ENCODE results near the gene RNF5. TPM values are rescaled to one million over a fixed set of nuclear protein-coding genes. Genes with fewer than 3 reads are reported as not detected.

Gene RNF5
- total and polyA plus RNA-seq, 2 of the 4 experiments (the other 2 are of a cell fraction), result 18.8 to 41.4 TPM

DNA sequence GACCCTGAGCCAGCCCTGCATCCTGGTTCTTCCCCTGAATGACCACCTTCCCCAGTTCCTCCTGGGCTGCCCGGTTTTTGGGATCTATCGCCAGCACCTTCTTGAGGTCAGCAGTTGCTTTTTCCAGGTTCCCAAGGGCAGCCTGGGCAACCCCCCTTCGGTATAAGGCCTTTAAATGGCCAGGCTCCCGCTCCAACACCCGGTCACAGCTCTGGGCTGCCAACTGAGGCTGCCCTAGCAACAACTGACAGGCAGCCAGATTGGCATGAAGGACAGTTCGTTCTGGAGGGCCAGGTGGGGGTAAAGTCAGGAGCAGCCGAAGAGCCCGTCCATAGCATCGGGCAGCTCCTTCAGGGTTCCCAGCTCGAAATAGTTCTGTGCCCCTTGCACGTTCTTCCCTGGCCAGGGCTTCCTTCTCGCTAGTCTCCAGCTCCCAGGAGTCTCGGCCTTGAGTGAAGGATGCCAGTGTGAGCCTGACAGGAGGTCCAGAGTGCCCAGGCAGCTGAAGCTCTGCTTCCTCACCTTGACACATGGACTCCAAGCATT, 49.4 kb upstream of the RNF5 start:
- H4K5ac ChIP-seq (ENCODE audit: low read depth, low read length), result peak overlapping the region; percentile 79
- no peak for DNase-seq
- H2AK9ac ChIP-seq (replicated peaks; ENCODE audit: low read depth, low read length, poor library complexity), result peak overlapping the region; percentile 73
- H2BK5ac ChIP-seq (ENCODE audit: low read depth, low read length, poor library complexity, severe bottlenecking), result no peak overlapping the region
- peaks cover 5% of the 10 kb centered on the region; the same call in 1 of the 2 replicates for H3K36me3 ChIP-seq (ENCODE audit: control insufficient read depth, insufficient read depth, low read length)
- H2AFZ ChIP-seq (replicated peaks; ENCODE audit: low read length, poor library complexity), result peak overlapping the region; percentile 84
- H2BK15ac ChIP-seq (ENCODE audit: low read depth, low read length), result peak overlapping the region; percentile 63; the same call in 1 of the 3 replicates
- TF ChIP-seq, protein P1, sequence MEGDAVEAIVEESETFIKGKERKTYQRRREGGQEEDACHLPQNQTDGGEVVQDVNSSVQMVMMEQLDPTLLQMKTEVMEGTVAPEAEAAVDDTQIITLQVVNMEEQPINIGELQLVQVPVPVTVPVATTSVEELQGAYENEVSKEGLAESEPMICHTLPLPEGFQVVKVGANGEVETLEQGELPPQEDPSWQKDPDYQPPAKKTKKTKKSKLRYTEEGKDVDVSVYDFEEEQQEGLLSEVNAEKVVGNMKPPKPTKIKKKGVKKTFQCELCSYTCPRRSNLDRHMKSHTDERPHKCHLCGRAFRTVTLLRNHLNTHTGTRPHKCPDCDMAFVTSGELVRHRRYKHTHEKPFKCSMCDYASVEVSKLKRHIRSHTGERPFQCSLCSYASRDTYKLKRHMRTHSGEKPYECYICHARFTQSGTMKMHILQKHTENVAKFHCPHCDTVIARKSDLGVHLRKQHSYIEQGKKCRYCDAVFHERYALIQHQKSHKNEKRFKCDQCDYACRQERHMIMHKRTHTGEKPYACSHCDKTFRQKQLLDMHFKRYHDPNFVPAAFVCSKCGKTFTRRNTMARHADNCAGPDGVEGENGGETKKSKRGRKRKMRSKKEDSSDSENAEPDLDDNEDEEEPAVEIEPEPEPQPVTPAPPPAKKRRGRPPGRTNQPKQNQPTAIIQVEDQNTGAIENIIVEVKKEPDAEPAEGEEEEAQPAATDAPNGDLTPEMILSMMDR (conservative IDR thresholded peaks at IDR 0.05; ENCODE audit: low read depth, low read length), result no peak
- no peak for TF ChIP-seq RAD21 (IDR thresholded peaks at IDR 0.05; ENCODE audit: low read length)
- H3K4me1 ChIP-seq (ENCODE audit: control insufficient read depth, insufficient read depth, low read length), result peaks cover 8% of the 10 kb centered on the region
- no peak for ATAC-seq (ENCODE audit: low read depth)
- H3K14ac ChIP-seq (replicated peaks; ENCODE audit: low read depth, low read length), result 0 out of 2 replicates have a peak overlapping the region, but pooled peaks have one; percentile 46
- no peak overlapping the region for H2BK20ac ChIP-seq (ENCODE audit: low read depth, low read length)
- dilution Hi-C loops (cut with HindIII; ENCODE audit: low sequenced_read_pairs, unreplicated experiment) (no loop called here), intact Hi-C loops (cut with micrococcal nuclease) (no loop called here), in situ Hi-C loops (cut with MboI; ENCODE audit: low sequenced_read_pairs) (no loop called here)
- H3K23ac ChIP-seq (ENCODE audit: low read depth, low read length), result no peak overlapping the region
- no peaks in the 10 kb centered on the region for H3K9me3 ChIP-seq (ENCODE audit: control insufficient read depth, insufficient read depth, low read length)
- ChIA-PET POLR2A (ENCODE audit: unreplicated experiment) (interaction anchor here (0.6 to 1.0 kb wide), 2 partner anchors 15 to 53 kb away, joined by 3 read pairs; no protein-coding TSS in a partner anchor), CTCF (interaction anchor here (2.4 kb wide), 1 partner anchor 10 kb away, joined by 12 read pairs; no protein-coding TSS in a partner anchor)
- H2AK5ac ChIP-seq (ENCODE audit: low read depth, low read length), result peak overlapping the region; percentile 91
- H4K91ac ChIP-seq (ENCODE audit: insufficient read depth, low read depth, low read length), result peak overlapping the region; percentile 89
- H3K79me1 ChIP-seq (ENCODE audit: low read depth in 1 of 2, low read length in 2 of 2), result peaks cover 31 to 47% of the 10 kb centered on the region in 2 experiments
- WGBS, 2 experiments (ENCODE audit: extremely low coverage in 2 of 2, insufficient read length in 1 of 2), result 96% methylated on average over 10 of the region's 13 CpGs; no CpG with 5 or more reads in 1 of the 2 experiments
- H2BK120ac ChIP-seq (ENCODE audit: low read depth, low read length), result peak overlapping the region; percentile 35; the same call in 1 of the 2 replicates
- no peak overlapping the region for H3K56ac ChIP-seq (ENCODE audit: extremely low read depth, insufficient read depth, low read length)
- no TSS peak for BruUV-seq (replicated peaks)
- H3K4me2 ChIP-seq (ENCODE audit: low read depth, low read length), result no peak overlapping the region; the same call in 1 of the 2 replicates
- H3K9me1 ChIP-seq (ENCODE audit: insufficient read depth, low read length), result peaks cover 10% of the 10 kb centered on the region; the same call in 1 of the 2 replicates
- H3K18ac ChIP-seq (ENCODE audit: low read depth, low read length), result no peak overlapping the region
- peak overlapping the region; percentile 84 to 96 for H4K8ac ChIP-seq (ENCODE audit: low read depth in 2 of 2, low read length in 2 of 2)
- no peak overlapping the region for H3K9ac ChIP-seq (ENCODE audit: low read depth, low read length)
- H3K27me3 ChIP-seq (ENCODE audit: control insufficient read depth, insufficient read depth, low read length), result no peaks in the 10 kb centered on the region
- no peaks in the 10 kb centered on the region for H4K20me1 ChIP-seq (ENCODE audit: insufficient read depth, low read length)
- peak overlapping the region; percentile 18; the same call in 1 of the 2 replicates for H3K27ac ChIP-seq (ENCODE audit: insufficient read depth, low read length)
- H3K4ac ChIP-seq (ENCODE audit: low read depth, low read length), result peak overlapping the region; percentile 77; the same call in 1 of the 2 replicates
- no peak overlapping the region for H3K4me3 ChIP-seq (ENCODE audit: insufficient read depth, low read depth, low read length)

Measured in IMR-90 (cell line).